RWPE2 (cell line): Measurements from ENCODE around the gene TMEM130.

Experiments used
- ATAC-seq: fragments of 200-7000 bp; cut with Tn5 transposase; 3 replicates; pipeline ENCODE4 v1.9.1; 2021; ENCODE audit warnings: low read depth
- DNase-seq: peaks from one replicate; pipeline ENCODE4 v3.0.0-alpha.2; 2020; ENCODE audit warnings: low spot score
- H3K27ac ChIP-seq: fragments of 450-650 bp; 2 replicates; pipeline ENCODE4 v1.5.1; 2017; ENCODE audit warnings: mild to moderate bottlenecking; ENCODE audit not compliant: poor library complexity, severe bottlenecking
- H3K27me3 ChIP-seq: fragments of 250-450 bp; sonication (Bioruptor Pico); 2 replicates; pipeline ENCODE4 v1.5.1; 2021; ENCODE audit warnings: mild to moderate bottlenecking, moderate library complexity; ENCODE audit not compliant: insufficient read depth, poor library complexity, severe bottlenecking
- H3K36me3 ChIP-seq: fragments of 250-450 bp; sonication (Bioruptor Pico); 2 replicates; pipeline ENCODE4 v1.5.1; 2020; ENCODE audit warnings: low read depth, mild to moderate bottlenecking, moderate library complexity
- H3K4me1 ChIP-seq: fragments of 250-450 bp; sonication (Bioruptor Pico); 2 replicates; pipeline ENCODE4 v1.5.1; 2021; ENCODE audit warnings: mild to moderate bottlenecking, moderate library complexity; ENCODE audit not compliant: insufficient read depth, poor library complexity, severe bottlenecking
- H3K4me3 ChIP-seq: fragments of 250-450 bp; sonication (Bioruptor Pico); 2 replicates; pipeline ENCODE4 v1.5.1; 2021; ENCODE audit warnings: mild to moderate bottlenecking, moderate library complexity; ENCODE audit not compliant: severe bottlenecking
- H3K9me3 ChIP-seq: fragments of 250-450 bp; sonication (Bioruptor Pico); 2 replicates; pipeline ENCODE4 v1.5.1; 2021; ENCODE audit warnings: mild to moderate bottlenecking, moderate library complexity; ENCODE audit not compliant: severe bottlenecking
- TF ChIP-seq, protein P1 (sequence below): fragments of 450-650 bp; IDR thresholded peaks from one replicate; pipeline ENCODE4 v1.5.1; 2017; ENCODE audit warnings: mild to moderate bottlenecking, moderate library complexity; ENCODE audit not compliant: poor library complexity, severe bottlenecking

TMEM130 gene

GRCh38 chr7:98869027-98869596 is 702 bp downstream of the TMEM130 start:
- no peak overlapping the region for H3K4me3 ChIP-seq
- no peak overlapping the region for H3K27ac ChIP-seq
- H3K9me3 ChIP-seq: no peaks in the 10 kb centered on the region

DNA sequence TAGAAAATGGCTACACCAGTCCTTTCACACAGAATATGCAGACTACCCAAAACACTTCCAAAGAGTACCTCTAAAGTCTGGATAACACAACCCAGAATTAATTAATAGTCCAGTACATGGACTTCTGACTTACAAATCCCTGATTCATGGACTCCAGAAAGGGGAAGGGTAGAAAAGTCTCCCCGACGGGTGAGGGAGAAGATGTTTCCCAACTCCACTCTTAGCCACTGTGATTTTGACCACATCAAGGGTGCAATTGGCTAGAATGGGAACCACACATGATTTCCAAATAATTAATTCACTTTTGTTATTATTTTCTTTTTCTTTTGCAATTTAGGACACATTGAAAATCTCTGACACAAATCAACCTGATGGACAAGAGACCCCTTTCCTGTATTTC is 1.4 kb downstream of the TMEM130 start:
- no peaks in the 10 kb centered on the region for H3K9me3 ChIP-seq
- no peaks in the 10 kb centered on the region for H3K36me3 ChIP-seq
- TF ChIP-seq, protein P1, sequence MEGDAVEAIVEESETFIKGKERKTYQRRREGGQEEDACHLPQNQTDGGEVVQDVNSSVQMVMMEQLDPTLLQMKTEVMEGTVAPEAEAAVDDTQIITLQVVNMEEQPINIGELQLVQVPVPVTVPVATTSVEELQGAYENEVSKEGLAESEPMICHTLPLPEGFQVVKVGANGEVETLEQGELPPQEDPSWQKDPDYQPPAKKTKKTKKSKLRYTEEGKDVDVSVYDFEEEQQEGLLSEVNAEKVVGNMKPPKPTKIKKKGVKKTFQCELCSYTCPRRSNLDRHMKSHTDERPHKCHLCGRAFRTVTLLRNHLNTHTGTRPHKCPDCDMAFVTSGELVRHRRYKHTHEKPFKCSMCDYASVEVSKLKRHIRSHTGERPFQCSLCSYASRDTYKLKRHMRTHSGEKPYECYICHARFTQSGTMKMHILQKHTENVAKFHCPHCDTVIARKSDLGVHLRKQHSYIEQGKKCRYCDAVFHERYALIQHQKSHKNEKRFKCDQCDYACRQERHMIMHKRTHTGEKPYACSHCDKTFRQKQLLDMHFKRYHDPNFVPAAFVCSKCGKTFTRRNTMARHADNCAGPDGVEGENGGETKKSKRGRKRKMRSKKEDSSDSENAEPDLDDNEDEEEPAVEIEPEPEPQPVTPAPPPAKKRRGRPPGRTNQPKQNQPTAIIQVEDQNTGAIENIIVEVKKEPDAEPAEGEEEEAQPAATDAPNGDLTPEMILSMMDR: no peak
- DNase-seq (no peak), ATAC-seq (no peak)
- H3K27me3 ChIP-seq: peaks cover 20% of the 10 kb centered on the region
- H3K4me3 ChIP-seq: no peak overlapping the region
- H3K4me1 ChIP-seq: no peaks in the 10 kb centered on the region
- H3K27ac ChIP-seq: no peak overlapping the region

More at GRCh38 chr7:98869027-98869596, 702 bp downstream of the TMEM130 start:
- Histone ChIP-seq H3K27me3 (peaks cover 20% of the 10 kb centered on the region), H3K4me1 (no peaks in the 10 kb centered on the region), H3K36me3 (no peaks in the 10 kb centered on the region)
- TF ChIP-seq, protein P1: no peak
- DNase-seq: no peak
- no peak for ATAC-seq

DNA sequence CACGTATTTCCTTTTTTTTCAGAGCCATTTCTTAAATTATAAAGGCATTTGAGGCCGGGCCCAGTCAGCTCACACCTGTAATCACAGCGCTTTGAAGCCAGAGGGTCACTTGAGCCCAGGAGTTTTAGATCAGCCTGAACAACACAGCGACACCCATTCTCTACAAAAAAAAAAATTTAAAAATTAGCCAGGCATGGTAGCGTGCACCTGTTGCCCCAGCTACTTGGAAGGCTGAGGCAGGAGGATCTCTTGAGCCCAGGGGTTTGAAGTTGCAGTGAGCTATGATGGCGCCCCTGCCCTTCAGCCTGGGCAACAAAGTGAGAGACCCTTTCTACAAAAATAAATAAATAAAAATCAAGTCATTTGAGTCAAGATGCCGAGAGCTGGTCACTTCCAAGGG is 3.0 kb downstream of the TMEM130 start:
- Histone ChIP-seq H3K4me3 (no peak overlapping the region), H3K27ac (no peak overlapping the region), H3K27me3 (peaks cover 20% of the 10 kb centered on the region), H3K4me1 (no peaks in the 10 kb centered on the region), H3K36me3 (no peaks in the 10 kb centered on the region), H3K9me3 (no peaks in the 10 kb centered on the region)
- no peak for ATAC-seq
- TF ChIP-seq, protein P1: no peak
- DNase-seq: no peak

- Histone ChIP-seq H3K4me1 (no peaks in the 10 kb centered on the region), H3K36me3 (no peaks in the 10 kb centered on the region), H3K9me3 (no peaks in the 10 kb centered on the region), H3K27me3 (peaks cover 20% of the 10 kb centered on the region), H3K4me3 (no peak overlapping the region), H3K27ac (no peak overlapping the region)
- DNase-seq (no peak), ATAC-seq (no peak)
- TF ChIP-seq, protein P1: no peak
Measured at GRCh38 chr7:98866351-98866750, 3.5 kb downstream of the TMEM130 start.

DNA sequence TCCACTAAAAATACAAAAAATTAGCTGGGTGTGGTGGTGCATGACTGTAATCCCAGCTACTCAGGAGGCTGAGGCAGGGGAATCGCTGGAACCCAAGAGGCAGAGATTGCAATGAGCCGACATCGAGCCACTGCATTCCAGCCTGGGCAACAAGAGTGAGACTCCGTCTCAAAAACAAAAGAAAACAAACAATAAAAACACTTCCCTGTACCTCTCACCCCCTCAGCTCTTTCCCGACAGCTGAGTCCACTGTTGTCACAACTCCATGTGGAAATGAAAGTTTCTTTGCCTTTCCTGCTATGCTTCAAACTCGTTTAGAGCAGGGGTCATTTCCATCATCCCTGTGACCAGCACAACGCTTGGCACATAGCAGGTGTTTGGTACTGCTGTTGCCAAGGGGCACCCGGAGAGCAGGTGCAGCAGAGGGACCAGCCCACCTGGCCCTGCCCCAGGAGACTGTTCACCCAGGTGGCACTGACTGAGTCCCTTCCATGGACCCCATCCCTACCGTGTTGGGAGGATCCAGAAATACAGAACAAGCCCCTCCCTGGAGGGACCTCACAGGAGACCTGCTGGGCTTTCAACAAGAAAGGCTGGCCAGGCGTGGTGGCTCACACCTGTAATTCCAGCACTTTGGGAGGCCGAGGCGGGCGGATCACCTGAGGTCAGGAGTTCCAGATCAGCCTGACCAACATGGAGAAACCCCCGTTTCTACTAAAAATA is 4.9 kb downstream of the TMEM130 start:
- no peak overlapping the region for H3K27ac ChIP-seq

More for the DNA sequence above, 4.9 kb downstream of the TMEM130 start:
- H3K9me3 ChIP-seq: no peaks in the 10 kb centered on the region
- ATAC-seq (no peak), DNase-seq (no peak)
- no peak overlapping the region for H3K4me3 ChIP-seq
- H3K36me3 ChIP-seq: no peaks in the 10 kb centered on the region
- H3K4me1 ChIP-seq: no peaks in the 10 kb centered on the region
- H3K27me3 ChIP-seq: peaks cover 15% of the 10 kb centered on the region
- TF ChIP-seq, protein P1: no peak
